ENCODE results near the gene TUBGCP5. TPM values are rescaled to one million over a fixed set of nuclear protein-coding genes. Genes with fewer than 3 reads are reported as not detected.
"Not testable (repeated sequence)": the region's sequence is repeated elsewhere in the genome, so short reads cannot be mapped to it uniquely, and the experiment has no call there.

Gene TUBGCP5
- 41.1 TPM for polyA plus RNA-seq (2012; ENCODE audit: insufficient read depth, insufficient read length)

- DNase-seq (ENCODE audit: low read depth, low spot score), result peak; percentile 96
- peak within 1 kb of the TSS; percentile 83 for H3K4me3 ChIP-seq (ENCODE audit: low read length)
These were observed at the start of gene TUBGCP5 for GRCh38 chr15:23039143-23039916. TSS of gene TUBGCP5 (minus strand) at chr15:23039569. CDS start at chr15:23039543, 26 bp downstream.

- H3K4me3 ChIP-seq (ENCODE audit: low read length), result no peak overlapping the region
- DNase-seq (ENCODE audit: low read depth, low spot score), result no peak
These were observed 43.7 kb upstream of the TUBGCP5 start for GRCh38 chr15:23083115-23083514.

GRCh38 chr15:23081996-23082737 is 42.8 kb upstream of the TUBGCP5 start:
- not testable (repeated sequence) for H3K4me3 ChIP-seq (ENCODE audit: low read length); DNase-seq (ENCODE audit: low read depth, low spot score)

- no peak for DNase-seq (ENCODE audit: low read depth, low spot score)
- no peak overlapping the region for H3K4me3 ChIP-seq (ENCODE audit: low read length)
These were observed 41.9 kb upstream of the TUBGCP5 start for GRCh38 chr15:23081271-23081670.

- DNase-seq (ENCODE audit: low read depth, low spot score), result no peak
- H3K4me3 ChIP-seq (ENCODE audit: low read length), result no peak overlapping the region
These were observed 40.4 kb upstream of the TUBGCP5 start for GRCh38 chr15:23079766-23080165.

GRCh38 chr15:23075927-23076326 is 36.6 kb upstream of the TUBGCP5 start:
- no peak overlapping the region for H3K4me3 ChIP-seq (ENCODE audit: low read length)
- DNase-seq (ENCODE audit: low read depth, low spot score), result no peak

- no peak overlapping the region for H3K4me3 ChIP-seq (ENCODE audit: low read length)
- DNase-seq (ENCODE audit: low read depth, low spot score), result peak; percentile 17
These were observed 35.3 kb upstream of the TUBGCP5 start for GRCh38 chr15:23074684-23075083.

GRCh38 chr15:23073890-23074646 is 34.7 kb upstream of the TUBGCP5 start:
- no peak overlapping the region for H3K4me3 ChIP-seq (ENCODE audit: low read length)
- no peak for DNase-seq (ENCODE audit: low read depth, low spot score)

- no peak for DNase-seq (ENCODE audit: low read depth, low spot score)
- H3K4me3 ChIP-seq (ENCODE audit: low read length), result no peak overlapping the region
These were observed 33.3 kb upstream of the TUBGCP5 start for GRCh38 chr15:23072633-23073032.

GRCh38 chr15:23069496-23070166 is 30.3 kb upstream of the TUBGCP5 start:
- H3K4me3 ChIP-seq (ENCODE audit: low read length), result no peak overlapping the region
- DNase-seq (ENCODE audit: low read depth, low spot score), result no peak

- H3K4me3 ChIP-seq (ENCODE audit: low read length), result no peak overlapping the region
- no peak for DNase-seq (ENCODE audit: low read depth, low spot score)
These were observed 28.0 kb upstream of the TUBGCP5 start for GRCh38 chr15:23067416-23067815.

- no peak for DNase-seq (ENCODE audit: low read depth, low spot score)
- no peak overlapping the region for H3K4me3 ChIP-seq (ENCODE audit: low read length)
These were observed 26.5 kb upstream of the TUBGCP5 start for GRCh38 chr15:23065836-23066235.

GRCh38 chr15:23064156-23064555 is 24.8 kb upstream of the TUBGCP5 start:
- H3K4me3 ChIP-seq (ENCODE audit: low read length), result no peak overlapping the region
- DNase-seq (ENCODE audit: low read depth, low spot score), result no peak

GRCh38 chr15:23057707-23058106 is 18.3 kb upstream of the TUBGCP5 start:
- DNase-seq (ENCODE audit: low read depth, low spot score), result no peak
- no peak overlapping the region for H3K4me3 ChIP-seq (ENCODE audit: low read length)

- H3K4me3 ChIP-seq (ENCODE audit: low read length), result no peak overlapping the region
- no peak for DNase-seq (ENCODE audit: low read depth, low spot score)
These were observed 15.9 kb upstream of the TUBGCP5 start for GRCh38 chr15:23055316-23055715.

- no peak for DNase-seq (ENCODE audit: low read depth, low spot score)
- no peak overlapping the region for H3K4me3 ChIP-seq (ENCODE audit: low read length)
These were observed 13.2 kb upstream of the TUBGCP5 start for GRCh38 chr15:23052522-23052921.

- DNase-seq (ENCODE audit: low read depth, low spot score), result no peak
- no peak overlapping the region for H3K4me3 ChIP-seq (ENCODE audit: low read length)
These were observed 11.3 kb upstream of the TUBGCP5 start for GRCh38 chr15:23050708-23051107.

- no peak overlapping the region for H3K4me3 ChIP-seq (ENCODE audit: low read length)
- DNase-seq (ENCODE audit: low read depth, low spot score), result no peak
These were observed 10.7 kb upstream of the TUBGCP5 start for GRCh38 chr15:23049984-23050628.
